Measurements from ENCODE around the gene ZNF574. TPM values are rescaled to one million over a fixed set of nuclear protein-coding genes. Genes with fewer than 3 reads are reported as not detected.

ZNF574 gene
- total RNA-seq, 1 experiment from 2014 or later = 27.5 TPM

DNA sequence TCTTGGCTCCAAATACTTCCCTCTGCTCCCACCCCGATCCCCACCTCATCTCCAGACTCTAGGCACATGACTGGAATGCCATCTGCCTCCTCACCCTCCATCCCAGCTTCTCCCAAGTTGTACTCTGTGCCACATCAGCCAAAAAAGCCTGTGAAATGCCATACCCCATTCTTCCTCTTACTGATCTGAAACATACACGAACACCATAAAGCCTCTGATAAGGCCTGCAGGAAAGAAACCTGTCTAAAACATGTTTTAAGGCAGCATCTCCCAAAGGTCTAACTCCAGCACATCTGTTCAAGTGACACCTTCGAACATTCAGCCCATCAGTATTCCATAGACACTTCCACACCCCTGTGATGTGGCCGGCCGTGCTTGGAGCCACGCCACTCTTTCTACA, 11.5 kb upstream of the ZNF574 start:
- H3K9me3 ChIP-seq (ENCODE audit: low read depth, low read length, poor library complexity, severe bottlenecking) = no peaks in the 10 kb centered on the region
- TF ChIP-seq, protein P1, sequence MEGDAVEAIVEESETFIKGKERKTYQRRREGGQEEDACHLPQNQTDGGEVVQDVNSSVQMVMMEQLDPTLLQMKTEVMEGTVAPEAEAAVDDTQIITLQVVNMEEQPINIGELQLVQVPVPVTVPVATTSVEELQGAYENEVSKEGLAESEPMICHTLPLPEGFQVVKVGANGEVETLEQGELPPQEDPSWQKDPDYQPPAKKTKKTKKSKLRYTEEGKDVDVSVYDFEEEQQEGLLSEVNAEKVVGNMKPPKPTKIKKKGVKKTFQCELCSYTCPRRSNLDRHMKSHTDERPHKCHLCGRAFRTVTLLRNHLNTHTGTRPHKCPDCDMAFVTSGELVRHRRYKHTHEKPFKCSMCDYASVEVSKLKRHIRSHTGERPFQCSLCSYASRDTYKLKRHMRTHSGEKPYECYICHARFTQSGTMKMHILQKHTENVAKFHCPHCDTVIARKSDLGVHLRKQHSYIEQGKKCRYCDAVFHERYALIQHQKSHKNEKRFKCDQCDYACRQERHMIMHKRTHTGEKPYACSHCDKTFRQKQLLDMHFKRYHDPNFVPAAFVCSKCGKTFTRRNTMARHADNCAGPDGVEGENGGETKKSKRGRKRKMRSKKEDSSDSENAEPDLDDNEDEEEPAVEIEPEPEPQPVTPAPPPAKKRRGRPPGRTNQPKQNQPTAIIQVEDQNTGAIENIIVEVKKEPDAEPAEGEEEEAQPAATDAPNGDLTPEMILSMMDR (conservative IDR thresholded peaks at IDR 0.05; ENCODE audit: low read depth, low read length) = no peak
- TF ChIP-seq EZH2 (IDR thresholded peaks at IDR 0.05; ENCODE audit: borderline replicate concordance, low read depth, low read length, poor library complexity, severe bottlenecking) = no peak
- H3K27me3 ChIP-seq (replicated peaks; ENCODE audit: insufficient read depth, low read depth, low read length, poor library complexity) = no peaks in the 10 kb centered on the region
- BruUV-seq (replicated peaks) = no TSS peak
- intact Hi-C loops (cut with micrococcal nuclease; ENCODE audit: unreplicated experiment) = no loop called here
- CTCF ChIA-PET = no interaction called here
- peaks cover 7% of the 10 kb centered on the region for H3K4me1 ChIP-seq (ENCODE audit: insufficient read depth, low read length, poor library complexity, severe bottlenecking)
- H3K4me3 ChIP-seq (ENCODE audit: low read depth, low read length, poor library complexity, severe bottlenecking) = no peak overlapping the region
- H3K36me3 ChIP-seq (ENCODE audit: insufficient read depth, low read length, poor library complexity, severe bottlenecking) = peaks cover 28% of the 10 kb centered on the region
- POLR2A ChIA-PET (ENCODE audit: low non-redundant PET) = no interaction called here
- DNase-seq (ENCODE audit: low spot score) = no peak
- no peak overlapping the region for H3K27ac ChIP-seq (ENCODE audit: low read depth, low read length, poor library complexity, severe bottlenecking)

DNA sequence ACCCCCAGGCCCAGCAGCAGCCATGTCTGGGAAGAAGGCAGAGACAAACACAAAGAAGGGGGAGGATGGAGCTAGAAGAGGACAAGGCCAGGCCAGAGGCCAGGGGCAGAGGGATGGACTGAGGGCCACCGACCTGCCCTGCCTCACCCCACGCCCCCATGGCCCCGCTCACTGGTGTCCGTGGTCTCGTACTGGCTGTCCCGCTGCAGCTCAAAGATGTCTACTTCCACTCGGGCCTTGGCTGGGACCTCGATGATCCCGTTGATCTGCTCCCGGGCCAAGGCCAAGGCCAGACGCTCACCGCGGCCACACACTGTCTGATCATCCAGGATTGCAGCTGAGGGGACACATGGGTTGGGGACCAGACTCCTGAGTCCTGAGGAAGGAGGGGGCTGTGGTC, 10.9 kb upstream of the ZNF574 start:
- Histone ChIP-seq H3K9me3 (ENCODE audit: low read depth, low read length, poor library complexity, severe bottlenecking) (no peaks in the 10 kb centered on the region), H3K27me3 (replicated peaks; ENCODE audit: insufficient read depth, low read depth, low read length, poor library complexity) (no peaks in the 10 kb centered on the region), H3K27ac (ENCODE audit: low read depth, low read length, poor library complexity, severe bottlenecking) (no peak overlapping the region), H3K36me3 (ENCODE audit: insufficient read depth, low read length, poor library complexity, severe bottlenecking) (peaks cover 22% of the 10 kb centered on the region), H3K4me1 (ENCODE audit: insufficient read depth, low read length, poor library complexity, severe bottlenecking) (peaks cover 8% of the 10 kb centered on the region), H3K4me3 (ENCODE audit: low read depth, low read length, poor library complexity, severe bottlenecking) (no peak overlapping the region)
- CTCF ChIA-PET = no interaction called here
- POLR2A ChIA-PET (ENCODE audit: low non-redundant PET) = no interaction called here
- intact Hi-C loops (cut with micrococcal nuclease; ENCODE audit: unreplicated experiment) = no loop called here
- BruUV-seq (replicated peaks) = no TSS peak
- TF ChIP-seq, protein P1 (conservative IDR thresholded peaks at IDR 0.05; ENCODE audit: low read depth, low read length) = no peak
- no peak for TF ChIP-seq EZH2 (IDR thresholded peaks at IDR 0.05; ENCODE audit: borderline replicate concordance, low read depth, low read length, poor library complexity, severe bottlenecking)
- DNase-seq (ENCODE audit: low spot score) = no peak

DNA sequence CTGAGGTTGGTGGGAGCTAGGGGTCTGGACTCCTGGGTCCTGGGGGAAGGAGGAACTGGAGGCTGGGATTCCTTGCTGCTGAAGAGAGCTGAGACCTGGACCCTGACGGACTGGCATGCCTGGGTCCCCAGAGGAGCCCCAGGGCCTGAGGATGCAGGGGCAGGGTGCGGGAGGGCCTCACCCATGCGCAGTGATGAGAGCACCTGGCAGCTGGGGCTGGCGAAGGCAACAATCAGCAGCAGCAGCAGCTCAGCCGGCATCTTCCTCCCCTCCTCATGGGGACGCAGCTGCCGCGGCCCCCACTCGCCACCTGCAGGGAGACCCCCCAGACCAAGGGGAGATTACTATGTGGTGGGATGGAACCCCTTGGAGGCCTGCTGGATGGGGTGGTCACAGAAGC, 10.5 kb upstream of the ZNF574 start:
- BruUV-seq (replicated peaks) = no TSS peak
- ChIA-PET CTCF (no interaction called here), POLR2A (ENCODE audit: low non-redundant PET) (no interaction called here)
- intact Hi-C loops (cut with micrococcal nuclease; ENCODE audit: unreplicated experiment) = no loop called here
- TF ChIP-seq, protein P1 (conservative IDR thresholded peaks at IDR 0.05; ENCODE audit: low read depth, low read length) = no peak
- TF ChIP-seq EZH2 (IDR thresholded peaks at IDR 0.05; ENCODE audit: borderline replicate concordance, low read depth, low read length, poor library complexity, severe bottlenecking) = no peak
- Histone ChIP-seq H3K27me3 (replicated peaks; ENCODE audit: insufficient read depth, low read depth, low read length, poor library complexity) (no peaks in the 10 kb centered on the region), H3K4me1 (ENCODE audit: insufficient read depth, low read length, poor library complexity, severe bottlenecking) (peaks cover 12% of the 10 kb centered on the region), H3K27ac (ENCODE audit: low read depth, low read length, poor library complexity, severe bottlenecking) (no peak overlapping the region), H3K9me3 (ENCODE audit: low read depth, low read length, poor library complexity, severe bottlenecking) (no peaks in the 10 kb centered on the region), H3K4me3 (ENCODE audit: low read depth, low read length, poor library complexity, severe bottlenecking) (no peak overlapping the region), H3K36me3 (ENCODE audit: insufficient read depth, low read length, poor library complexity, severe bottlenecking) (peaks cover 22% of the 10 kb centered on the region)
- DNase-seq (ENCODE audit: low spot score) = no peak
